H1 (cell line): ENCODE data around the gene PRKN. TPM values are rescaled to one million over a fixed set of nuclear protein-coding genes. Genes with fewer than 3 reads are reported as not detected.

ENCODE experiments used
- CHD2 ChIP-seq: IDR thresholded peaks from 2 replicates; pipeline ENCODE4 v1.6.1; 2012; ENCODE audit warnings: low read length, improper control_type of control experiment
- EP300 ChIP-seq, 2 experiments: IDR thresholded peaks; 1 replicate in 1 of 2; 2 replicates in 1 of 2; pipeline ENCODE4 v1.6.1; 2011 to 2012; ENCODE audit warnings: low read depth in 2 of 2, low read length in 2 of 2, mild to moderate bottlenecking in 2 of 2, borderline replicate concordance in 1 of 2, inconsistent platforms in 1 of 2, moderate library complexity in 1 of 2
- EZH2 ChIP-seq: fragments of 200-600 bp; sonication (generic); IDR thresholded peaks from 2 replicates; pipeline ENCODE4 v1.7.1; 2012; ENCODE audit warnings: low read depth, mild to moderate bottlenecking, moderate library complexity, low read length, inconsistent platforms; ENCODE audit not compliant: severe bottlenecking
- SP4 ChIP-seq: IDR thresholded peaks from 2 replicates; pipeline ENCODE4 v1.6.1; 2012; ENCODE audit warnings: low read length, inconsistent platforms
- YY1 ChIP-seq: IDR thresholded peaks from 2 replicates; pipeline ENCODE4 v1.6.1; 2011; ENCODE audit warnings: low read depth, mild to moderate bottlenecking, low read length
- polyA plus RNA-seq, 7 experiments: library from polyadenylated mRNA; depleted of rRNA in 3 of 7; stranded (reverse) in 5 of 7; unstranded in 2 of 7; fragments of >200 nt in 5 of 7; fragments of 200-250 nt in 2 of 7; gene quantifications; 1 replicate in 5 of 7; 2 replicates in 1 of 7; 4 replicates in 1 of 7; pipeline versions ENCODE4 v1.2.1 to v1.2.3, GENCODE V29; 2011 to 2013; ENCODE audit warnings: missing spikeins in 2 of 7, mixed read lengths in 2 of 7
- total RNA-seq: library from RNA; stranded (reverse); fragmentation: NEBNext Ultra II Directional; extraction: Animal tissue kit (Norgen Biotek cat#: 25700); gene quantifications from 2 replicates; pipeline ENCODE4 v1.2.1, GENCODE V29; 2021
- TF ChIP-seq, protein P1 (sequence below): IDR thresholded peaks from 2 replicates; pipeline ENCODE4 v1.6.1; 2012; ENCODE audit warnings: inconsistent platforms

Gene PRKN
- total and polyA plus RNA-seq, 2 of the 8 experiments (the other 6 are each of a cell fraction or from before 2014, with no cell fraction given): 0.13 to 0.29 TPM

DNA sequence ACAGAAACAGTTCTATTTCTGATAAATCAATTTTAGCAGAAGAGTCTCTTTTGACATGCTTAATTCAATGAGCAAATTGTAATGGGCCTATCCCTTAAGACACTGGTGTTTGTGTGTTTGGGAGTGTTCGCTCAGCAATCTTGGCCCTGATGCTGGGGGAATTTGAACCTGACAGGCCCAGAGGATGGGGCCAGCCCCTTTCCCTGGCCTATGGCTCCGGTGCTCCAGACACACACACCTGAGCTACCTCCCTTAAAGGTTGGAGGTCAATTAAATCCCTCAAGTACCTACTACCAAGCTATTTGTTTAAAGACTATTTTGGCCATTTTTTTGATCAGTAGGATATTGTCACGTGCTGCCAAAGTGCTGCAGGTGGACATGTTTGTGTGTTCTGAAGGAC is 549.3 kb downstream of the PRKN start (continued):
- no peak for TF ChIP-seq EZH2
- no peak for TF ChIP-seq EP300 (IDR thresholded peaks at IDR 0.05; ENCODE audit: borderline replicate concordance in 1 of 2, low read depth in 2 of 2, low read length in 2 of 2)
- TF ChIP-seq, protein P1, sequence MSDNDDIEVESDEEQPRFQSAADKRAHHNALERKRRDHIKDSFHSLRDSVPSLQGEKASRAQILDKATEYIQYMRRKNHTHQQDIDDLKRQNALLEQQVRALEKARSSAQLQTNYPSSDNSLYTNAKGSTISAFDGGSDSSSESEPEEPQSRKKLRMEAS: no peak
- no peak for TF ChIP-seq SP4
- TF ChIP-seq YY1: no peak
- no peak for TF ChIP-seq CHD2
